Measurements from ENCODE around the gene UBE3B.

DNA sequence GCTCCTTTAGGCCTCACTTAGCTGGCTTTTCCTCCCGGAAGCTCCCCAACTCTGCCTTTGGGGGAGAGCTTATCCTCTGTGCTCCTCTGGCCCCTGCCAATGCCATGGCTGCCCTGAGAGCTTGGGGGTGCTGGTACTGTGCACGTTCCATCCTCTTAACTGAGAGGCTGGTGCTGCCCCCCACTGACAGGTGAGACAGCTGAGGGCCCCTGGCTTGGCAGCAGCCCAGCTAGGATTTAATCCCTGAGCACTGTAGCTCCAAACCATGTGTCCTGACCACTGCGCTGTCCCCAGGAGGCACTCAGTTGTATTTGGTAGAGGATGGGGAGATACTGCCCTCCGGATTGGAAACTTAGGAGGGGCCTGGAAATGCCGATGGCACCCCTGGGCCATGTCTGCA, 46.1 kb downstream of the UBE3B start:
- TF ChIP-seq, protein P1, sequence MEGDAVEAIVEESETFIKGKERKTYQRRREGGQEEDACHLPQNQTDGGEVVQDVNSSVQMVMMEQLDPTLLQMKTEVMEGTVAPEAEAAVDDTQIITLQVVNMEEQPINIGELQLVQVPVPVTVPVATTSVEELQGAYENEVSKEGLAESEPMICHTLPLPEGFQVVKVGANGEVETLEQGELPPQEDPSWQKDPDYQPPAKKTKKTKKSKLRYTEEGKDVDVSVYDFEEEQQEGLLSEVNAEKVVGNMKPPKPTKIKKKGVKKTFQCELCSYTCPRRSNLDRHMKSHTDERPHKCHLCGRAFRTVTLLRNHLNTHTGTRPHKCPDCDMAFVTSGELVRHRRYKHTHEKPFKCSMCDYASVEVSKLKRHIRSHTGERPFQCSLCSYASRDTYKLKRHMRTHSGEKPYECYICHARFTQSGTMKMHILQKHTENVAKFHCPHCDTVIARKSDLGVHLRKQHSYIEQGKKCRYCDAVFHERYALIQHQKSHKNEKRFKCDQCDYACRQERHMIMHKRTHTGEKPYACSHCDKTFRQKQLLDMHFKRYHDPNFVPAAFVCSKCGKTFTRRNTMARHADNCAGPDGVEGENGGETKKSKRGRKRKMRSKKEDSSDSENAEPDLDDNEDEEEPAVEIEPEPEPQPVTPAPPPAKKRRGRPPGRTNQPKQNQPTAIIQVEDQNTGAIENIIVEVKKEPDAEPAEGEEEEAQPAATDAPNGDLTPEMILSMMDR (conservative IDR thresholded peaks at IDR 0.05 in 1 of 2, IDR thresholded peaks at IDR 0.05 in 1 of 2; ENCODE audit: low read depth in 1 of 2, low read length in 2 of 2), result no peak
- no peak for TF ChIP-seq EZH2 (IDR thresholded peaks at IDR 0.05; ENCODE audit: low read length, missing control alignments)

All from fibroblast of lung (primary cell).